HPDE6-E6E7 (cell line): ENCODE data around the gene PUM2.
A peak's percentile ranks its signal among the peaks of the same experiment; 100 is the strongest.
"Not testable (repeated sequence)": the region's sequence is repeated elsewhere in the genome, so short reads cannot be mapped to it uniquely, and the experiment has no call there.

Source experiments
- DNase-seq: peaks from one replicate; pipeline ENCODE4 v3.0.0; 2011; ENCODE audit warnings: missing footprints; ENCODE audit errors: extremely low spot score

PUM2 gene, protein sequence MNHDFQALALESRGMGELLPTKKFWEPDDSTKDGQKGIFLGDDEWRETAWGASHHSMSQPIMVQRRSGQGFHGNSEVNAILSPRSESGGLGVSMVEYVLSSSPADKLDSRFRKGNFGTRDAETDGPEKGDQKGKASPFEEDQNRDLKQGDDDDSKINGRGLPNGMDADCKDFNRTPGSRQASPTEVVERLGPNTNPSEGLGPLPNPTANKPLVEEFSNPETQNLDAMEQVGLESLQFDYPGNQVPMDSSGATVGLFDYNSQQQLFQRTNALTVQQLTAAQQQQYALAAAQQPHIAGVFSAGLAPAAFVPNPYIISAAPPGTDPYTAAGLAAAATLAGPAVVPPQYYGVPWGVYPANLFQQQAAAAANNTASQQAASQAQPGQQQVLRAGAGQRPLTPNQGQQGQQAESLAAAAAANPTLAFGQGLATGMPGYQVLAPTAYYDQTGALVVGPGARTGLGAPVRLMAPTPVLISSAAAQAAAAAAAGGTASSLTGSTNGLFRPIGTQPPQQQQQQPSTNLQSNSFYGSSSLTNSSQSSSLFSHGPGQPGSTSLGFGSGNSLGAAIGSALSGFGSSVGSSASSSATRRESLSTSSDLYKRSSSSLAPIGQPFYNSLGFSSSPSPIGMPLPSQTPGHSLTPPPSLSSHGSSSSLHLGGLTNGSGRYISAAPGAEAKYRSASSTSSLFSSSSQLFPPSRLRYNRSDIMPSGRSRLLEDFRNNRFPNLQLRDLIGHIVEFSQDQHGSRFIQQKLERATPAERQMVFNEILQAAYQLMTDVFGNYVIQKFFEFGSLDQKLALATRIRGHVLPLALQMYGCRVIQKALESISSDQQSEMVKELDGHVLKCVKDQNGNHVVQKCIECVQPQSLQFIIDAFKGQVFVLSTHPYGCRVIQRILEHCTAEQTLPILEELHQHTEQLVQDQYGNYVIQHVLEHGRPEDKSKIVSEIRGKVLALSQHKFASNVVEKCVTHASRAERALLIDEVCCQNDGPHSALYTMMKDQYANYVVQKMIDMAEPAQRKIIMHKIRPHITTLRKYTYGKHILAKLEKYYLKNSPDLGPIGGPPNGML

DNA sequence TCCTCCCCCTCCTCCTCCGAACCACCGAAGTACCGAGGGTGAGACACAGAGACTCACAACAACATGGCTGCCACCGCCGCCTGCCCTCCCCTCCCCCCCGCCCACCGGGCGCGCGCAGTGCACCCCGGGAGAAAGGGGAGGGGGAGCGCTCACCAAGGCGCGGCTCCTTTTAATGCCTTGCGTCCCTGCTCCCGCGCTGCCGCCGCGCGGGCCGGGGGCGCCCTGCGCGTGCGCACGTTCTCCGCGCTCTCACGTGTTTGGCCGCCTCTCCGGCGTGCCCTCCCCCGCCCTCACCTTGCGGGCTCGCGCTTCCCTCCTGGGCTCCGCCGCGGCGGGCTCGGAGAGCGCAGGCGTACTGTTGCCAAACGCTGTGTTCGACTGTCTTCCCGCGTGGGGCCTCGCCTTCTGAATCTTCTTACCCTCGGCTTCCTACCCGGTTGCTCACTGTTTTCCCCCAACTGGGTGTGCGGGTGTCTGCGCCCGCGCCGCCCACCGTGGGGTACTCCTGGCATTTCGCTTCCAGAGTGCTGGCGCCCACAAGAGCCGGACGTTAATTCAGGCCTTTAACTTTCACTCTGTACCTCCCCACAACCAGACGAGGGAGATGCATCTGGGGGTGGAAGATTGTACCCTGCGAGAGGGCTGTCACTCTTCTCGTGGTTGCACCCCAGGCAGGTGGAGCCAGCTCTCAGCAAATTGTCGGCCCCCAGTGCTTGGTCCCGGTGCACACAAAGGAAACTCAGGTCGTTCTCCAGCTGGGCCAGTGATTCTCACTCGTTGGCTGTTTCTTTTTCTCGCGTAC, at the start of gene PUM2:
PUM2 (minus strand) TSS at position 92 of the 802 bp plus-strand sequence. CDS start 23,484 bp downstream, outside the sequence.
- peak; percentile 80 for DNase-seq

DNA sequence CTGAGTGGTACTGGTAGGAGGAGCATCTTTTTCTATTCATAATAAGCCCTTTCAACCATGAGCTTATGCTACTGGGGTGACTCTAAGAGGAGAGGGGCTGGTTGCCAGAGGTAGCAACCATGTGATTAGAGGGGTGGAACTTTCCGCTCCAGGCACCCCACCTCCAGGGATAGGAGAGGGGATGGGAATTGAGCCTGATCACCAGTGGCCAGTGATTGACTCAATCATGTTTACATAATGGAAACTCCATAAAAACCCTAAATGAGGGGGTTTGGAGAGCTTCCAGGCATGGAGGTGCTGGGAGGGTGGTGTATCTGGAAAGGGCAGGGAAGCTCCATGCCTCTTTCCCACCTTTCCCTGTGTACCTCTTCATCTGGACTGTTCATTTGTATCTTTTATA, 49.7 kb upstream of the PUM2 start:
- DNase-seq = no peak

DNA sequence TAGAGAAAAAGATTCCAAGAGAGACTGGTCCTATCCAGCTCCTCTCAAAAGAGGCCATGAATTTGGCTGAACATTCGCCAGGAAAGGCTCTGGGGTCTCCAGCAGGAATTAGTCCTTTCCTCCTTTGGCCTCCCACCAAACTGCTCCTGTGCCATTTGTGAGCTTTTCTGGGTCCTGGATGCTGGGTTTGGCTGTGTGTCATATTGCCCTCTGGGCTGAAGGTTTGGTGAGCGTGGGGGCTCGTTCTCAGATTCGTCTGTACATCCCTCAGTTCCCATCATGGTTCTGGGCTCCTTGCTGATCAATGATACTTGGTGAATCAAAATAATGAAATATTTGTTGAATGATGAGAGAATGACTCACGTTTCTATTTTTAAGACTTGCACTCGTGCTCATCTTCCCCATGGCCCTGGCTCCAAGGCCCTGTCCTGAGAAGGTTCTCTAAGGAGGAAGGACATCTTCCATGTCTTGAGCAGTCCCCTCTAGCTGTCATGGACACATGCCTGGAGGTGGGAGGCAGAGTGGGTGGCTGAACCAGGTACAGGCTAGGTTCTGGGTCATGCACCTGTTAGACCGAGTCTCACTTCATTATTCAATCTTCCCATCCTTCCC, 48.4 kb upstream of the PUM2 start:
- DNase-seq = no peak

DNA sequence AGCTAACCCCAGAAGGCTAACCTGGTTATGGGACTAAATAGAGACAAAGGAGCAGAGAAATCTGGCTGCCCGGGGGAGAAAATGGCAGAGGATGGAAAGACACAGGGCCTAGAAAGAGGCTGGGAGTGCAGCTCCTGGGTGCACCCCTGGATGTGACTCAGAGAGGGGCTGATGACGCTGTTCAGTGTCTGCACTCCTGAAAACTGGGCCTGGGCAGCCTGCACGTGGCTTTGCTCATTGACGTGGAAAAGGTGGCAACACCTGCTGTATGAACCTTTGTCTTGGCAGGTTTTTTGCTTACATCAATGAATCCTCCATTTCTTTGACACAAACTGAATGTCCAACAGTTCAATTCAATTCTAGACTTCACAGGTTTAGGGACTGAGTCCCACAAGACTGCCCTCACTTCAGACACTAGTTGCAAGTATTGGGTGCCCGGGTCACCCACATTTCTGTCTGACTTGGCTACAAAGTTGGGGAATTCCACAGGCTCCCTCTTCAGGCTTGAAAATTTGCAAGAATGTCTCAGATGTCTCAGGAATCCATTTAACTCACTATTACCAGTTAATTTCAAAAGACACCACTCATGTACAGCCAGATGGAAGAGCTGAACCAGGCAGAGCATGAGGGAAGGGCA, 47.3 kb upstream of the PUM2 start:
- DNase-seq = no peak

DNA sequence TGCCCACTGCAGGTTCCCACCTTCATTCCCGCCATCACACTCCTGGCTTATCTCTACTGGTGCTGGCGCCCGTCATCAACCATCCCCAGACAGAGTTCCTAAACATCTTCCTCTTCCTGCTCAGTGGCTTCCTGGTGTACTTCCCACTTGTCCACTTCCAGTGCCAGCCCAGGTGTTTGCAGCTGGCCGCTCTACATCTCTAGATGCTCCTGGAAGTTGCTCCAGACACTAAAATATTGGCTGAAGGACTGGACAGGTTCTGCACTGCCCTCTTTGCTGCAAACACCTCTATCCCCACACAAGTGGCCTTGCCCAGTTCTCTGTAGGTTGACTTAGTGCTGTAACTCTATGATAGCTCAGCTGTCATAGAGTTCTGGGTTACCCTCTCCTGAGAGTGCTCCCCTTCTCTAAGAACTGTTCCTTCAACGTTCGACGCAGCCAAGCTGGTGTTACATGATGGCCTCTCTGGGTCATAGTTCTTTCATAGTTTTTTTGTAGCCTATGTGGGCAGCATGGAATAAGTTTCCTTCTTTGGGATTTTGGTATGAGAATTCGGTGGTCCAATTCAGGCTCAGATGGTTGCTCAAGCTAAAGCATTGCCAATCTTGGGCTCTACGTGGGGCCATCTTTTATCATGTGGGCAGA, 45.8 kb upstream of the PUM2 start:
- DNase-seq = no peak

DNA sequence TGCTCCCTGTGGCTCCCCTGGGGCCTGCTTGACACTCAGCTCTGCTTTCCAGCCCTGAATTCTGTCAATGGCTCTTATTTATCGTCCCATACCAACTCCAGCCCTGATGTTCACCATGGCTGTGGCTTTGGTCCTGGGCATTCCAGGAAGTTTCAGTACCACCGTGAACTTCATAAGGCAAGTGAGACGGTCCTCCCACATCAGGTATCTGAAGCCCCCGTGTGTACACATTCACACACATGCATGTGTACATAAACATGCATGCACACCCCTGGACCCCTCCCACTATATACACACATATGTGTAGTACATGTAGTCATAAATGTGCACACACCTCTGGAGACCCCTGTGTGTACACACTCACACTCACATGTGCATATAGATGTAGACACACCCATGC, 43.3 kb upstream of the PUM2 start:
- DNase-seq = no peak

DNA sequence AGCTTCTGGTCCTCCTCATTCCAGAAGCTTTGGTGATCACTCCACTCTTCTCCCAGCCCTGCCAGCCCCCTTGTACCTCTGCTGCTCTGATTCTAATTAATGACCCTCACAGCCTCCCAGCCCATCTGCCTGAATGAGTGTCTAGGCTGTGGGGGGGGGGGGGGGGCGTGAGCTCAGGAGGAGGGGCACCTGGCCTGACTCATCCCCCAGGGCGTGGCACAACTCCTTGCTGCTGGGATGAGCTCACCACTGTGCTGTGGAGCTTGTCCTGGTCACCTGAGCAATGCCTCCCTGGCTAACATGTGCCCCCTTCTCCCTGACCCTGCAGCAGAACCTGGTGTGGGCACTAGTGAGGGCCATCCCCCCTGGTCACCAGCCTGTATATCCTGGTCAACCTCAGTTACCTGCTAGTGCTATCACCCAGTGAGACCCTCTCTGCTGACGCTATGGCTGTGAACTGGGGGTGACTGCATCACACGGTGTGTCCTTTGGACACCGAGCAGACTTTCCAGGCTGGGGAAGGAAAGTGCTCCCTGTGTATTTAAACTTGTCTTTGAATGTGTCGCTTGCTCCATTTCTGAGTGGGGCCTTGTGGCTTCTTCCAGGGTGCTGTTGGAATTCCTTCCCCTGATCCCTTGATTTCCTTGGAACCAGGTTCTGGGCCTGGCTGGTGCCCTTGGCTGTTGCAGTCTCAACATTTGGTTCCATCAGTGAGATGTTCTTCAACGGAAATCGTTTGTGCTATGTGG, 41.5 kb upstream of the PUM2 start:
- DNase-seq = peak; percentile 78

DNA sequence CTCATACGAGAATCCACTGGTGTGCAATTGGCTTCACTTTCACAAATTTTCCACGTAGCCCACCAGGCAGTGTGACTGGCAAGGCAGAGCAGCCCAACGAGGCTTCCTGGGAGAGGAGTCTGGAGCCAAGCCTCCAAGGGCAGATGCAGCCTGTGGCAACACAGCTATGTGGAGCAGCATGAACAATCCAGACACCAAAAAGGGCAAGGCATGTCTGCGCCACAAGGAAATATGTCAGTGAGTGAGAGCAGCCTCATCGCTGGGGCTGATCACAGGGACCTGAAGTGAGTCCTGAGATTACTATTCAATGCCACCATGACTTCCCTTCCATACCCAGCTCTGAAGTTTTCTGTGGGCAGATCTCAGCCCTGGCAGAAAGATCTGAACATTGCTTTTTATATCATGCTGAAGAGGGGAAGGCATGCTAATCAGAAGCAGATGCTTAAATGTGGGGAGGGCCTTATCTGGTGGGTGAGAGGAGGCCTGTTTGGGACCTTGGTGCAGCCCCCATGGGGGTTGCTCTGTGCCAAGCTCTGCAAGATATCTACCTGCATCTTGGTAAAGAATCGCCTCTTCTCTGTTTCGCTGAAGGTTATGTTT, 40.0 kb upstream of the PUM2 start:
- no peak for DNase-seq

DNA sequence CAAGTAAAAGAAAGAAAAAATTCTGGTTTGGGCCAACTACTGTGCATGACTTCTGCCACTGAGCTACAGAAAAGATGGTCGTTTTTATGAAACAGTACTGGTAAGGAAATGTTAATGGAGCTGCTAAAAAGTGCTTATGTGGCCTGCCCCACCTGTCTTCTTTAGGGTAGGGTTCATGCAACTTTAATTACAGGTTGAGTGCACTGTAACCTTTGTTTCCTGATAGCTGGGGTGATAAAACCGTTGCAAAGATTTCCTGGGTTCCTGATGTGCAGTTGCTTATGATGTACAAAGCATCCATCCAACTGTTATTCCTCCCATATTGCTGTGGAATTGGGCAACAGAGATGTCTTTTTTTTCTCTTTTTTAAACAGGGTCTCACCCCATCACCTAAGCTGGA, 34.3 kb upstream of the PUM2 start:
- no peak for DNase-seq

DNA sequence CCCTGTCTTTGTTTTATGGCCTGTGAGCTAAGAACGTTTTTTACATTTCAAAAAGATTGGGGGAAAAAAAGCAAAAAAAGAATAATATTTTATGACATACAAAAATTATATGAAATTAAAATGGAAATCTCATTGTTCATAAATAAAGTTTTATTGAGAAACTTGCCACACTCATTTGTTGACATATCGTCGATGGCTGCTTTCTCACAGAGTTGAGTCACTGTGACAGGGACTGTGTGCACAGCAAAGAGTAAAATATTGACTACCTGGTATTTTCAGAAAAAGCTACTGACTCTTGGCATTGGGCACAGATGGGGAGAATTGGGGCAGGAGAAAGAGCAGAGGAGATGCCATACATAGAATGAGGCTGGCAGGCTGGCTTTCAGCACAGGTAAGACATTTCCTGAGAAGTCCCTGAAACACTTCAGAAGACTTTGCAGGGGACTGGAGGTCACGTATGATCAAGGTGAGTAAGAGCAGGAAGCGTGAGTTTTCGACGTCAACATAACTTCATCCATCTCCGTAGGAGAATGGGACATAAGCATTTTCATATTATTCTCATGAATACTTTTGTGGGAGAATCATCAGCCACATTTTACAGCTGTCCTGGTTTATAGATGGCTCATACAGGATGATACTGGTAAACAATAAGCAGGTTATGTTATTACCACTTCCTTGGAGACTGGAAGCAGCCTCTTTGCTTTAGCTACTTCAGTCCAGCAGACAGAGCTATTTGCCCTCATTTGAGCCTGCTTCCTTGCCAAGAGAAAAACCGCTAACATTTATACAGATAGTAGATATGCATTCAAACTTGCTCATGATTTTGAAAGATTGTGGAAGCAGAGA, 32.5 kb upstream of the PUM2 start:
- peak; percentile 49 for DNase-seq

DNA sequence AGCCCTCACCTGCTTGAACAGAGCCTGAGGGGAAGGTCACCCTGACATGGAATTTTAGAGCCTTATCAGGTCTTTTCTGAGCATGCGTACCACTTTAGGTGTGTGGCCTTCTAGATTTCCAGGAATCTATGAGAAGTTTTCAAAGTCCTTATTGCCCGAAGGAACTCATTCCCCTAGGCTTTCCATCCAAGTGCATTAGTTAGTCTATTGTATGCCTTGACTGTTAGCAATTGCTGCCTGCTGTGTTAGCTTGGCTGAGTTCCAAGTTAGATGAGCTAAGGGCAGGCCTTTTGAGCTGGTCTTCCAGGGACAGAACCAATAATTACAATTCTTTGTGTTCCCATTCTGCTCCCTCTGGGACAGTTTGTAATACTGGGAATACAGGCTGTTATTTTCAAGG, 30.8 kb upstream of the PUM2 start:
- DNase-seq = no peak

DNA sequence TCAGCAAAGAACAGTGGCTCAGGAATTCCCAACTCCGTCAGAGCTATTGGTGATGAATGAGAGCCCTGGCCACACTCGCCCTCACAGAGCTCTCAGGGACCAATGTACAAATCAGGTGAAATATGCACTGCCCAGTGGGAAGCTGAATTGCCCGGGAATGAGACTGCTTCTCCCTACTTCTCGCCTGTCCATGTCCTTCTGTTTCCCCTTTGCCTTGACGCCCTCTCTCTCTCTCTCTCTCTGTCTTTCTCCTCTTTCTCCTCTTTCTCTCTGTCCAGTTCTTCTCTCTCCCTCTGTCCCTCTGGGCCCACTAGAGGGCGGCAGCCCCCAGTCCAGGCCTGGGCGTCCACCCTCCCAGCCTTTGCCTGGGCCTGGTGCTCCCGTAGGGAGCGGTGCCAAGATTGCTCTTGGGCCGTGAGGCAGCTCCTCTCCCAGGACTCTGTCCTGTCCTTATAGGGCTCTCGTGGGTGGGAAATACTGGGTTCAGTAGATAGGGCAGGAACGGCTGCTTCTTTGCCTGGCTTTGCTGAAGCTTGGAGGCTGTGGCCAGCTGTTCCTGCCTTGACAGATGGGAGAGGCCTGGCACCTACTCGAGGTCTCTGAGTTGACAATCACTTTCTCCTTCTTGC, 28.4 kb upstream of the PUM2 start:
- DNase-seq = peak; percentile 66

DNA sequence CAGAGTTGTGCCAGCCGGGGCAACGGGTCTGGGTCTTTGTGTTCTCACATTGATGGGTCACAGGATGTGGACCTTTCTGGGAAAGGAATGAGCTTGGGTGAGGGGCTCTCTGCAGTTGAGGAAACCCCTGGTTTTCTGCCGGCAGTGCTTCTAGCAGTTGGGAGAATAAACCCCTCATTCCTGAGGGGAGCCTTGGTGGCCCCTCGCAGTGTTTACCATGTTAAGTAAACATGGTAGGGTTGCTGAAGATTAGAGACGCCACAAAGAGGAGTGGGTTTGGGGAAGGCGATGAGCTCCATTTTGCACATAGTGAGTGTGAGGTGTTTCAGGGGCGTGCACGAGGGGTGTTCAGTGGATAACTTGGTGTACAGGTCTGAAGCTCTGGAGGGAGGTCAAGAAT, 27.7 kb upstream of the PUM2 start:
- DNase-seq = no peak

DNA sequence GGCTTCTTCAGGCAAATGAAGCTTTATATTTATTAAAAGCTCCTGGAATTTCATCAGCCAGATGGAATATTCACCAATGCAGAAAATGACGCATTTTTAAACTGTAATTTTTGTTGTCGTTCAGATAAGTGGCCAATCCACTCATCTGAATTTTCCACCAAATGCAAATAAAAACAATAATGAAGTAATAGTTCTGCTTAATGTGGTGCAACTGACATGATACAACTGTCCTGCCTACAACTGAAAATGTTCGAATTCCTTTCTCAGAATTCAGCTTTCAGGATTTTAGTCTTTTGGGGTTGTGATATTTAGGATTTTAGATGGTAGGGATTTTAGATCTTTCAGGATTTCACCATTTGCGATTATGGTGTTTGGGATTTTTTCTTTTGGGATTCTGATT, 27.1 kb upstream of the PUM2 start:
- no peak for DNase-seq

DNA sequence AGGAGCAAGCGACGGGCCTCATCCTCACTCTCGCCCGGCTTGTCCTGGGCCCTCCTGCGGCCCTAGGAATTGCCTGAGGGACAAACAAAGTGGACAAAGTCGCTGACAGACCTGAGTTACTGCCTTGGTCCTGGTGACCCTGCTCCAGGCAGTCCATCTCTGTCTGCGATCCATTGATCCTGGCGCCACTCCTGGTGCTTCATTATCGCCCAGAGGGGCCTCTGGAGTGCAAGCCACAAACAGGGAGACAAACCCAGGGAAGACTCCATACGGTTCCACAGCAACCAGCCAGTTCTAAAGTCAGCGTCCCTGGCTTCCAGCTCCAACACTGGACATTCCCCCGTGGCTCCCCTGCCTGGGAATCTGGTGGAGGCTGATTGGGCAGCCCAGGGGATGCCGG, 24.3 kb upstream of the PUM2 start:
- not testable (repeated sequence) for DNase-seq

DNA sequence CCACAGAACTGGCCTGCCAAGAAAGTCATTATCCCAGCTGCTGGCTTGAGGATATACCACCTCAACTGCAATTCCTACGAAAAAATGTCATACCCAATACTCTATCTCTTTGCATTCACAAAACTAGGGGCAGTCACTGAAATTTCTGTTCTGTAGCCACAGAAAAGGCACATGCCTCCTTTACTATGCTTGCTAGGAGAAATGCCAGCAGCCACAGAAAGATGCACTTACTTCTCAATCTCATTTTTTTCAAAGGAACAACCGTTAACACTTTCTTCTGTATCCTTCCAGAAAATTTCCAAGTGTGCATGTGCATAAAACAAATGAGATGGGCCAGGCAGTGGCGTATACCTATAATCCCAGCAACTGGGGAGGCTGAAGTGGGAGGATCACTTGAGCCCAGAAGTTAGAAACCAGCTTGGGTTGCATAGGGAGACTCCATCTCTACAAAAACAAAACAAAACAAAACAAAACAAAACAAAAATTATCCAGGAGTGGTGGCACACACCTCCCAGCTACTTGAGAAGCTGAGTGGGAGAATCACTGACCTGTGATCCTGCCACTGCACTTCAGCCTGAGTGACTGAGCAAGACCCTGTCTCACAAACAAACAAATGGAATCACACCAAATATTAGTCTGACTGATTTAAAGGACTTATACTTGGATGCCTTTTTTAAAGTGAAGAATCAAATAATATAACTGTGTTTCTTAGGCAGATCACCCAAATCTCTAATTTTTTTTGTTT, 22.4 kb upstream of the PUM2 start:
- no peak for DNase-seq
